NCI-H510A treated with DMSO at 0.1 percent for 48 hours (cell line): ENCODE measurements around the gene KLHL36.
A peak's percentile ranks its signal among the peaks of the same experiment; 100 is the strongest.

Experiments
- DNase-seq: peaks from one replicate; lab custom pipeline; 2025; lab: John Stamatoyannopoulos, UW

KLHL36 gene

DNA sequence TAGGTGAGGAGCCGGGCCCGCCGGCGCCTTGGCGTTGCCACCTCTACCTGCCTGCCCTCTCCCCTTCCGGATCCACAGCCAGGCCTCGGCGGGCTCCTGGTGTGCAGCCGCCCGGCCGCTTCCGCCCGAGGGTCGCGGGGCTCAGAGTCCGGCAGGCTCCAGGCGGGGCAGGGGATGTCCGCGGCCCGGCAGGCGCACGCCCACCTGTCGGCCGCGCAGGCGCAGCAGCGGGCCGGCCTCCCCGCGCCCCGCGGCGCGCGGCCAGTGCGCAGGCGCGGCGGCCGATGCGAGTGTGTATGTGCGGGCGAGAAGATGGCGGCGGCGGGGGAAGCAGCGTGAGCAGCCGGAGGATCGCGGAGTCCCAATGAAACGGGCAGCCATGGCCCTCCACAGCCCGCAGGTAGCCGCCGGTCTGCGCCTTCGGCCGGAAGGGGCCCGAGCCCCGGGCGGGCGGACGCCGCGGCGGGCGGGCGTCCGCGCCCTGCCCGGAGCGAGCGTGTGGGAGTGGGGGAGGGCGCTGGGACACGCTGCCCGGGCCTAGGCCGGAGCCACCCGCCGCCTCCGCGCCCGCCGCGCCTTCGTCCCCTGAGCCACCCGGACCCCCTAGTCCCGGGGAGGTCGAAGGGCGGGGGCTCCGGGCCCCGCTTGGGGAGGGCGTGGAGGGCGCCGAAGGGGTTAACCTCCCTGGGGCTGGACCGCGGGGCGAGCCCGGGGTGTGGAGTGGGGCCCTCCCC lies 51.6 kb downstream of the KLHL36 start, which contains the start of gene USP10:
TSS of gene USP10 (plus strand) at position 289 of the 734 bp plus-strand sequence. CDS start at position 380, 91 bp downstream.
- peak; percentile 85 for DNase-seq

DNA sequence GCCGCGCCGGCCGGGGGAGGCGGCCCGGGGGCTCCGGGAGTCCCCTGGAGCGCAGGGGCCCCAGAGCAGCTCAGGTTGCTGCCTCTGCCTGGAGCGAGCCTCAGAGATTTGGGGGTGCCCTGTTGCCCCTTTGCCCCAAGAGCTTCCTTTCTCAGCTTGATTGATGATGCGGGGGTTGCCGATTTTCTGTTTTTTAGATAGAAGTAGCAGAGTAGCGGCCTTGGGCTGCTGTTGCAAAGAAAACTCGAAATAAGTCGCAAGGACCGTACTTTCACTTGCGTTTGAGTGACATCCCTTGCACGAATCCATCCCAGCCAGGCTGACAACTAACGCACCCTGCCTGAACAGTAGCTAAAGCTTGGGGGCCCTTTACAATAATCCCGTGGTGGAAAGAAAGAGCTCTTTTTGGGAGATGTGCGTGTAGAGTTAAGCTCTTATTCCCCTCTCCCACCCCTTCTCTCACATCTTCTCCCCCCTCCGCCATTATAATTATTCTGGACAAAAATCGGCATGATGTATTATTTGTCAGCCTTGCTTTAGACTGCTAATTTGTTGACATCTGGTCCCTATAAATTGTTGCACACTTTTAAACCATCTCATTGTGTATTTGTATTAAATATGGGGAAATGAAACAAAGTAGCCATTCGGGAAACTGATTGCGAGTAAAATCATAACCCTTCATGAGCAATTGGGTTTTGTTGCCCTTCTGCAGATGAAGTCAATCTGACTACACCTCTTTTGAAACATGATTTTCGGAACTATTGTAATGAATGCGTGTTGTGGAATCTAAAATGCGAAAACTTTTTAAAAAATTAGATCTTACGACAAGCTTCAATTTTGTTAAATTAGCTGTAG lies 52.4 kb downstream of the KLHL36 start:
- DNase-seq, result no peak

DNA sequence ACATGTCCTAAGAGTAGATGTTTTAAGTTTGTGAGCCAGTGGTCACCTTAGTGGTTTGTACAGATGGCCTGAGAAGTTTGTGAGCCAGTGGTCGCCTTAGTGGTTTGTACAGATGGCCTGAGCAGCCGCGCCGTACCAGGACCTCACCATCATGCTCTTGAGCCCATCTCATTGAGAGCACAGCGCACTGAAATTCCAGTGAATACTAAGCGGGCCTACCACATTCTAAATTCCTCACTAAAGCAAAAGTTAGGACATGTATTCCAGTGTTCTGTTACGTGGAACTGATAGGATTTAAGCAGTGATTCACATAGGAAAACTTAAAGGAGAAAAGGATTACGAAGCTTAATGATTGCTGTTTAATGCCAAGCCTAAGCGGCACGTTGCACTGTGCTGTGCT lies 55.4 kb downstream of the KLHL36 start:
- no peak for DNase-seq

DNA sequence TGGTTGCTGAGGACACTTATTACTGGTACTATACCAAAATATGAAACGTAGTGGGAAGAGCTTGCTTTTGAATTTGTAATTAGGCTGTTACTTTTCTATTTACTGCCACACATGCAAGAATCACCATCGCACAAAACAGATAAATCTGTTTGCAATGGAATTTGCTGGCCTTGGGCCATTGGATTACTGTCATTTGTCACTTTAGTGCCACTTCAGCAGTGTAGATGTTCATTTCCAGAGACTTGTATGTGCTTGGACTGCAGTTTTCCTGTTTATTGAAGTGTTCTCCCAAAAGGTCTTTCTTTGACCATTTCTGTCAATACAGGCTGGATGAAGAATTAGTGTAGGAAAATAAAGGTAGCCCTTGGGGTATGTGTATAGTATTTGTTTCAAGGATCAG lies 55.9 kb downstream of the KLHL36 start:
- no peak for DNase-seq

GRCh38 chr16:84706856-84707255 lies 58.5 kb downstream of the KLHL36 start:
- DNase-seq, result no peak

- DNase-seq, result no peak
These were observed 61.3 kb downstream of the KLHL36 start for GRCh38 chr16:84709609-84710008.

- no peak for DNase-seq
These were observed 62.4 kb downstream of the KLHL36 start for GRCh38 chr16:84710686-84711085.
